Fibroblast of peridontal ligament (primary cell): Measurements from ENCODE around the gene ODAD4.
"Not testable (repeated sequence)": the region's sequence is repeated elsewhere in the genome, so short reads cannot be mapped to it uniquely, and the experiment has no call there.

ENCODE experiments used
- DNase-seq: peaks from one replicate; pipeline ENCODE4 v3.0.0-alpha.2; 2010; ENCODE audit errors: extremely low read depth

ODAD4 gene

DNA sequence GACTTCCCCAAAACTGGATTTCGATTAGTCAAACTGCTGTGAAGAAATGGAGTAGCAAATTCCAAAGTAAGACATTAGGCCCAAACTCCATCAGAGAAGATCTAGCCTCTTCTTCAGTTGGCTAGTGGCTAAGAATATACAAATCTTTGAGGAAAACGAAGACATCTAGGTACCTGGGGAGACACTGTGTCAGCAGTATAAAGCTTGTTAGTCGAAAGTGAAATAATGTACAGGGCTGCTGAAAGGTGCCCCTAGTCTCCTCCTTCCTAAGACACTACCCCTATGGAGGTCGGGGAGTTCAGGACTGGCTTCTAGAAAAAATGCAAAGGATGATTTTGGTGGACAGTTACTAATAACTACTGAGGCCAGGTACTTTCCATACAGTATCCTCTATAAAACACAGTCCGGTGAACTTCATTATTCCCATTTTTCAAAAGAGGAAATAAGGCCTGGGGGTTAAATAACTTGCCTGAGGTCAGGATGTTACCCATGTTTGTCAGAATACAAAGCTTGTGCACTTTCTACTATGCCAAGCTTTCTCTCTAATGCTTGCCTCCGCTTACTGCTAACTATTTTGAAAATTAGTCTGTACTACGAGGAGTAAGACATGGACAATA, 71.9 kb downstream of the ODAD4 start:
- DNase-seq = no peak

DNA sequence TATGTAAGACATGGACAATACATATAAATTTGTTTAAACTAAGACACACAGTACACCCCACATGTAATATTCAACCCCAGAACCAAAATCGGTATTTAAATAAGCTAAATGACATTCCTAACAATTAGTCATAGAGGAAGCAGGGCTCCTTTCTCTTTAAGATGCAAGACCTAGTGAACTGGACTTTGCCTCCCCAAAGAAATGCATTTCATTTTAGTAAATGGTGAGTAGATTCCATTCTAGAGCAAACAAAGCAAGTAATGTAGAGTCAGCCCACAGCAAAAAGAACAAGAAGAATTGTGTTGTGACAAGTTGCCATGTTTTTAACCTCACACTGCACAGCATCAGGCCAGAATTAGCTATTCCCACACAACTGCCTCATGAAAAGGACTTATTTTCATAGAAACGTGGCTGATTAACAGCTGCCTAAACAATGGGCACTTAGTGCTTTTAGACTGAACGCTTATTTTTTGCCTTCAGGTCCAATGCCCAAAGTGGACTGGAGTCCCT, 72.4 kb downstream of the ODAD4 start:
- no peak for DNase-seq

DNA sequence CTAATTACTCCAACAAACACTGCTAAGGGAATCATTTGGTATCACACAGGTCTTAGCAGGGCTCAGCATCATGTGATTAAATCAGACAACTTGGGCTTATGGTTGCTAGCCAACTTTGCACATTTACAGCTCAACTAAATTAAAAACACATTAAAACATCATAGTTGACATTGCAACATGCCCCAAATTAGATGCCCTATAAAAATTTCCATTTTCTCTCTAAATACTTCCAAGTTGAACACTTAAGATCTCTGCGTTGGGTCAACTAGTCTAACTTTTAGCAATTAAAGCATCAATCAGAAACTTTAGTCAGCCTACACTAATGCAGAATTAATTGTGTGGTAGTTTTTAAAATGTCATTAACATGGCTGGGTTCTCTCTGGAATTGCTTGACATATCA, 74.7 kb downstream of the ODAD4 start:
- DNase-seq = peak; percentile 54

DNA sequence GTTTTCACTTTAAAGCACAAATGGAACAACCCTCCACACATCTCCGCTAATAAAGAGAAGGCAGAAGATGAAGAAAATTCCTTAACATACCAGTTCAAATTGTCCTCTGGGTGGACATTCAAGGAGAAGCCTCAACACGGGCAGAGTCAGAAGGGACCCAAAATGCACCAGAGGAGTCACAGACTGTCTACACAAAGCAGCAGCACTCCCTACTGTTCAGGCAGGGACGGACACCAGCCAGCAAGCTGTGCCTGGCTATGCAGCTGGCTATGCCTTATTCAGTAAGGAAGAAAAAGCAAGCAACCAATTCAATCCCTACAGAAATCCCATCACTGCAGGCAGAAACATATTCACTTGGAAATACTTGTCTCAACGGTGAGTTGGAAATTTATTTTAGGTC, 78.8 kb downstream of the ODAD4 start:
- no peak for DNase-seq

DNA sequence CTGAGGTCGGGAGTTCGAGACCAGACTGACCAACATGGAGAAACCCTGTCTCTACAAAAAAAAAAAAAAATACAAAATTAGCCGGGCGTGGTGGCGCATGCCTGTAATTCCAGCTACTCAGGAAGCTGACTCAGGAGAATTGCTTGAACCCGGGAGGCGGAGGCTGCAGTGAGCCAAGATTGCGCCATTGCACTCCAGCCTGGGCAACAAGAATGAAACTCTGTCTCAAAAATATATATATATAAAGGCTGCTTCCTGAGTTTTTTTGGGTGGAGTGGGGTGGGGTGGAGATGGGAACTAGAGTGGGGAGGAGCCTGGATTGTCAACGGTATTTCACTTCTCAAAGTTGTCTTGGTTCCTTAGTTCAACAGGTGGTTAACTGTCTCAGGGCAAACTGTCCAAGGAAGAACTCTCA, 79.9 kb downstream of the ODAD4 start:
- peak; percentile 51 for DNase-seq

DNA sequence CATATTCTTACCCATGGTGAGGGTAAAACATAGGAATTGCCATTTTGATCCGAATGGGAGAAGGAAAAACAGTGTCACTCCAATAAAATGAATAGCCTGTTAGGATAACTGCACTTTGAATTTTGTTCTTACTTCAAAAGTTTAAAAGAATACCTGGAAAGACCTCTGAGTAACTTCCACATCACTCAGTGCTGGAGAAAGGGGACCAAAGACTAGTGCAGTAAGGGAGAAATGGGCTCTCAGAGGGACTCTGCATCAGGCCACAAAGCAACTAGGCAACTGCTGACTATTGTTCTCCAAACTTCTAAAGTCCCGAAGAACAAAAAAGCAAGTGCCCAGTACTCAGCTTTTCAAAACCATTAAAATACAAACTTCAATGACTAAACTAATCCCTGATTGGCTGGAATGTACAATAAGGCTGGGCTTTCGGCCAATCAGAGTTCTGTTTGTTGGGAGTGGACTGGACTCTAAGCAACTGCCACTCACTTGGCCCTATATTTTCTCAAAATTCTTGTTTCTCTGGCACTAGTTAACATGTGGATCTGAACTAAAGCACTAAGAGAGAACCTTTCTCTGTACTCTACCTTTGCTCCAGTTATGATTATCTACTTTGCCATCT, 80.6 kb downstream of the ODAD4 start:
- peak; percentile 60 for DNase-seq

DNA sequence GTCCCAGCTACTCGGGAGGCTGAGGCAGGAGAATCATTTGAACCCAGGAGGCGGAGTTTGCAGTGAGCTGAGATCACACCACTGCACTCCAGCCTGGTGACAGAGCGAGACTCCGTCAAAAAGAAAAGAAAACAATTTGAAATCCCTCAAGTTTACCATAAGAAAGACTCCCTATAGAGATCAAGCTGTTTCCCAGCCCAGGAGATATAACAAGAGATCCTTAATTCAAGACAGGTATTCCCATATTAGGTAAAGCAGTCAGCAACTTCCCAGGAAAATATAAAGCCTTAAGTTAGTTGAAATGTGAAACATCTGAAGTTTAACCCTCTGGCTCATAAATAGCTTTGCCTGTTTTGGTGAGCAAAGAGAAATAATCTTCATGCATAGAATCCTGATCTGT, 81.9 kb downstream of the ODAD4 start:
- not testable (repeated sequence) for DNase-seq

DNA sequence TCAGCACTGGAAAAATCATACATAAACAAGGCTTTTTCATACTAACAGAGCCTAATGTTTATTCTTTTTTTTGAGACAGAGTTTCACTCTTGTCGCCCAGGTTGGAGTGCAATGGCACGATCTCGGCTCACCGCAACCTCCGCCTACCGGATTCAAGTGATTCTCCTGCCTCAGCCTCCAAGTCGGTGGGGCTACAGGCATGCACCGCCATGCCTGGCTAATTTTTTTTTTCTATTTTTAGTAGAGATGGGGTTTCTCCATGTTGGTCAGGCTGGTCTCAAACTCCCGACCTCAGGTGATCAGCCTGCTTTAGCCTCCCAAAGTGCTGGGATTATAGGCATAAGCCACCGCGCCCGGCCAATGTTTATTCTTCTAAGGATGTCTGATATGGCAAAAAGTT, 83.3 kb downstream of the ODAD4 start:
- DNase-seq = not testable (repeated sequence)
